ENCODE measurements around the gene SYT7.

Gene SYT7

DNA sequence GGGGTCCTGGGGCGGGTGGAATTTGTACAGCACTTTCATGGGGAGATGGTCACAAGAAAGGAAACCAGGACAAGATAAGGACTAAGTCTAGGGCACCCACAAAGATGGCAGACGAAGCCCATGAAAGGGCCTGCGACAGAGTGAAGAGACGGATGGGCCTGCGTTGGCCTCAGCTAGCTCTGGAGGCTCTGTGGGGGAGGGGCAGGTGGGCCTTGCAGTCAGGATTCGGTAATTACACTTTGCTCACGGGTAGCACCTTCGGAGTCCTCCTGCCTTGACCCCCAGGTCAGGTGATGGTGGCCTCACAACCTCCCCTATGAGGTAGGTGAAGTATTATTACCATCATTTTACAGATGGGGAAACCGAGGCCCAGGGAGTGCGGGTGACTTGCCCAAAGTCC lies 65.2 kb downstream of the SYT7 start:
- no peak for DNase-seq

DNA sequence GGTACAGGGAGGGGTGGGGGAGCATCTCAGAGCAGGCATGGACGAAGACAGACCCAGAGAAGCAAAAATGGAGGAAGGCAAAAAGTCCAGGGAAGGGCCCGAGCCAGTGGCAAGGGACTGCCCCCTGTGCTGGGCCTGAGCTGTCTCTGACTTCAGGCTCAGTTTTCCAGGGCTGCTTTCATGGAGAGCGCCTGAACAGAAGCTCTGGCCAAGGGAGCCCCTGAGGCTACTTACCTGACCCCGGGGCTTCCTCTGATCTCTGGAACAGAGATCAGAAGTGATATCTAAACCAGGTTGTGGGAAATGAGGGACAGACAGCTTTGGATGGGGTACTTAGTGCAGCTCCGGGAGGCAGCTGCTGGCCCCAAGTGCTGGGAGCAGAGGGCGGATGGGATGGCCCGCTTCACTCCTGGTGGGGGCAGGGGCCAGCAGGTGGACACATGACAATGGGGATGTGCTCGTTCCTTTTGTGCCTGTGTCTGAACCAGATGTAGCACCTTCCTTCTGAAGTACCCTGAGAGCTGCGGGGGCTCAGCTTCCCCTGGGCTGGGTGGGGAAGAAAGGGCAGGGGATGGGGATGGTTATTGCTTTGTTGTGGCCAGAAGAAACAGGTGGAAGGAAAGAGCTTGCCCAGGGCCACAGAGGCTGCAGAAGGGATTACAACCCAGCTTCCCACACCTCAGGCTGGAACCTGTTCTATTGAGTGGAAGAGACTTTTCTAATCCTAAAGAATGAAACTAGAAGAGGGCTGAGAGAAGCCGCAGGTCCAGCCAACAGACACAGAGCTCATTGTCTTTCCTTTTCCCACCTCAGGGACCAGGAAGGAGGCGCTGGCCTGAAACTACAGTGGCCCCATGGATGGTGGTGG lies 66.6 kb downstream of the SYT7 start:
- no peak for DNase-seq

DNA sequence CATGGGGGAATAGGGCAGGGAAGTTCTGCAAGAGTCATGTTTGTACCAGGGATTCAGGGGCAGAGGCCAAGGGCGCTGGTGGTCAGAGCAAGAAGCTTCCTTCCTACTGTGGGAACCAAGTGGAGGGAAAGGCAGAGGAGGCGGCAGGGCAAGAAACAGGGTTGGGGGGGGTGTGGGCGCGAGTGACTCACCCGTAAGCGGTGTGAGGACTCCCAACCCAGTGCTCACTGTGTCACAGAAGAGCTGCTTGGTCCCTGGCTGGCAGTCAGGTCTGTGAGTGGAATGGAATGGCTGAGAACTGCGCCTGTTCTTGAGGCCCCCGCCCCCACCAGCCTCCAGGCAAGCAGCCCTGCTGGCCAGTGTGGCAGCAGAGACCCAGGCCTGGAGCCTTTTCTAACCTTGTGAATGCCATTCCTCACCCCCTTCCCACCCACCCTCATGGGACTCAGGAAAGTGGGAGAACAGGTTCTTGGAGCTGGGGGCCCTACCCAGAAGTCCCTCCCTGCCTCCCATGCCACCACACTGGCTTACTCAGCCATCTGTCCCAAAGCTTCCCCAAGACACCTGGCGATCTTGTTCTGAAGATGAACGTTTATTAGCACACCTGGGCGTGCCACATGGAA lies 67.6 kb downstream of the SYT7 start:
- no peak for DNase-seq

DNA sequence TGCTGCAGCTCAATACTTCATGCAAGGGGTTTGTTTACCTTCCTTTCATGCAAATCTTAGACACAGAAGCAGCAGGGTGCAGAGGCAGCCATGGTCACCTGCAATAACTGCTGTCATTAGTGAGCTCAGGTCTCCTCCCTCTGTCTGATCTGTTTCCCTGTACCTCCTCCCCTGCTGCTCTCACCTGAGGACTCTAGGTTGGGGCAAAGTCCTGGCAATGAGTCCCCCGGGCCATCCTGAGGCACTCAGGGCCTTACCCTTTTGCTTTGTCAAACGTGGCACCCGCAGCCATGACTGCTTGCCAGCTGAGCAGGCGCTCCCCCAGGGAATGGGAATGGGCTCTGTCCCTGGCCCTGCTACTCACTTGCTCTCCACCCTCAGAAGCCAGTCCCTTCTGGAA lies 68.4 kb downstream of the SYT7 start:
- no peak for DNase-seq

DNA sequence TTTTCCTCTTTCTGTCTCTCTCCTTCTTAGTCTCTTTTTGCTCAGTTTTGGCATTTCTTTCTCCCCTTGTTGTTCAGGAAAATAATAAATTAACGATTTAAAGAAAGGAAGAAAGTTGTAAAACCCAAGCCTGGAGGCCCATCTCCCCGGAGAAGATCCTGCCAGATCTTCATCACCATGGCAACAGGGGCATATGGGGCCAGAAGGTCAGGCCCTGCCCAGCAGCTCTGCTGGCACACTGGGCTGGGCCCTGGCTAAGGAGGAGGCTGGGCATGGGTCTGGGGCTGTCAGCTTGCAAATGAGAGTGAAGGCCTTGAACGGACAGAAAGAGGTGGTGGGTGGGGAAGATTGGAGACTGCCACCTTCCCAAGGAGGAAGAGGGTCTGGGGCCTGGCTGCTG lies 69.5 kb downstream of the SYT7 start:
- no peak for DNase-seq

DNA sequence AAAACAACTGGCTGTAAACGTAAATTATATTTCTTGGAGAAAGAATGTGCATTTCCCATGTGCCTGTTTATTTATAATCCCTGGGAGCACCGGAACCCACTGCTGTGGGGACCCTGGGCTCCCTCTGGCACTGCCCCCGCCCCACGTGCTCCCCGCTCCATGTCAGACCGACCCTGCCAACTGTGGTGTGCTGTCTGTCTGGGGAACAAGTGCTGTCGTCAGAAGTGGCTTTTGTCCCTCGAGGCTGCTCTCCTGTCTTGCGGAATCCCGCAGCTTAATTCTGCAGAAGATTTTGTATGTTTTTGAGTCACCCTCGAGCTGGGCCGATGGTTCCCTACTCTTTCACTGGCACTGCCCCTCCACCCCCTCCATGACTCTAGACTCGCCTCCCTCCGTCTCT lies 69.9 kb downstream of the SYT7 start:
- DNase-seq = no peak

DNA sequence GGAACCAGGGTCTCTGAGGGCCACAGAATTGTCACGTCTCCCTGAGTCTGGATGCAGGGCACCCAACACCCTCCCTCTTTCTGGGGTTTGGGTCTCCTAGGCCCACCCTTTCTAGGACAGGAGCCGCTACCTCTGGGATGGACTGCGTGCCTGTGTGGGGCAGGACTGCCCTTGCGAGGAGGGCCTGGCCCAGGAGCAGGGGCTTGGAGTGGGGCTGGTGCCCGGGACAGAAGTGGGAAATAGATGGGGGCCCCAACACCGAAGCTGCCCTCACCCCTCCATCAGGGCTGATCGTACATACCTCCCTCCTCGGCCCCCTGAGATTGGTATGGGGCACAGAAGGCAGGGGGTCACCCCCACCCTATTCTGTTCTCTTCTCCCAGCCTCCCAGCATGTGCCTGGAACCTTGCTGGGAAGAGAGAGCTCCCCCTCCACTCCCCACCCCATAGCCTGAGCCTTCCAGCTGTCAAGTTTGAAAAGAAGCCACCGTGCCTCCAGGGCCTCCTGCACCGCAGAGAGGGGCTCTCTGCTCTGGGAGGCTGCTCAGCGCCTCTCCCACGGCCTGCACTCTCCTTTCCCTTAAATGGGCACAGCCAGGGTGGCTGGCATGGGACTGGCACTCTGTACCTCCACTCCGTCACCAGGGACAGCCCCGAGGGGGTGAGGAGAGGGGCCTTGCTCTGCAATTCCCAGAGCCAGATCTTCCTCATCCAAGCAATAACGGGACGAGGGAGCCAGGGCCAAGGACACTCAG lies 70.5 kb downstream of the SYT7 start:
- DNase-seq = no peak

DNA sequence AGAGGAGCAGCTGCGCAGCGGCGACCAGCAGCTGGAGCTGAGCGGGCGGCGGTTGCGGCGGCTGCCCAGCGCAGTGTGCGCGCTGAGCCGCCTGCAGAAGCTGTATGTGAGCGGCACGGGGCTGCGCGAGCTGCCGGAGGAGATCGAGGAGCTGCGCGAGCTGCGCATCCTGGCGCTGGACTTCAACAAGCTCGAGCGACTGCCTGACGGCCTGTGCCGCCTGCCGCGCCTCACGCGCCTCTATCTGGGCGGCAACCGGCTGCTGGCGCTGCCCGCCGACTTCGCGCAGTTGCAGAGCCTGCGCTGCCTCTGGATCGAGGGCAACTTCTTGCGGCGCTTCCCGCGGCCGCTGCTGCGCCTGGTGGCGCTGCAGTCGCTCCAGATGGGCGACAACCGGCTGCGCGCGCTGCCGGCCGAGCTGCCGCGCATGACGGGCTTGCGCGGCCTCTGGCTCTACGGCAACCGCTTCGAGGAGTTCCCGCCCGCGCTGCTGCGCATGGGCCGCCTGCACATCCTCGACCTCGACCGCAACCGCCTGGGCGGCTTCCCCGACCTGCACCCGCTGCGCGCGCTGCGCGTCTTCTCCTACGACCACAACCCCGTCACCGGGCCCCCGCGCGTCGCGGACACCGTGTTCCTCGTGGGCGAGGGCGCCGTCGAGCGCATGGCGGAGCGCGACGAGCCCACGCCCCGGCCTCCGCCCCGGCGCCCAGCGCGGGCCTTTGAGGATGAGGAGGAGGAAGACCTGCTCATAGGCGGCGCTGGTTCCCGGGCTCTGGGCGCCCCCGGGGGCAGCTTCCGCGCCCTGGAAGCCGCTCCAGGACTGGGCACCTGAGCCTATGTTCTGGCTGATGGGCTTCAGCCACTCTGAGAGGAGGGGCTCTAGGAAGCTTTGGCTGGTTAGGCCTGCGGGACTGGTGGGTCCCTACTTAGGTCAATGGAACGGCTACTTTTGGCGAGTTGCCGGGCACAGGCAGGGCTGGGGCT lies 71.5 kb downstream of the SYT7 start:
- DNase-seq = peak; percentile 80

DNA sequence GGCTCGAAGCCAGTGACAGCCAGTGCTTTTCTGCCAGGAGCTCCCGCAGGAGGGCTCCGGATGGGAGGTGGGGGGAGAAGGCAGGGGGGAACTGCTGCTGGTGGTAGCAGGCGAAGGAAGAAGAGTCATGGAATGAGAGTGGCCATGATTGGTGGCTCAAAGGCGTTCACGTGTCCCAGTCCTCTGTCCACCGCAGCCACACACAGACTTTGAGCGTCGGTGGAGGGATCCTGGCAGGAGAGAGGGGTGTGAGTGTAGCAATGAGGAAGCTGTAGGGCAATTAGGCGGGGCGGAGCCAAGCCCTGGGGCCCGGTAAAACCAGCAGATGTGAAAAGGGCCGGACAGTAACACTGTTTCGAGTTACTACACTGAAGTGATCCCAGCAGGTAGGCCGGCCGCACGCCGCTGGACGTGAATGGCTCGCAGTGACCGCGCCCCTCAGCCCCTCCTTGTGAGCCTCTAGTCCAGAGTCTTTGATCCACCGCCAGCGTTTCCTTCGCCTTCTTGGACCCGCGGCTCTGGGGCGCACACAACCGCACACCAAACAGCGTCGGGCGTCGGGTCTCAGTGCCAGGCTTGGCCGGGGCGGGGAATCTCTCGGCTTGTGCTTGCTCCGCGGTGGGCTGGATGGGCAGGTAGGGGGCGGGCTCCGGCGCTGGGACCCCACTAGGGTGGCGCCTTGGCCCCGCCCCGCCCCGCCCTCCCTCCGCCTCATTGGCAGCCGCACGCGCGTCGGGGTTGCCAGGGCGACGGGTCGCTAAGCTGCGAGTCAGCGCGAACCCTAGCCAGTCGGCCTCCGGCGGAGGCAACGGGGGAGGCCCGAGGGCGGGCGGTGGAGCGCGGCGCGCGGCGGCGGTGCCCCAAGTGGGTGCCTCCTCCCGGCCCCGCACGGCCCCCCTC lies 72.7 kb downstream of the SYT7 start, which contains the start of gene LRRC10B:
Gene LRRC10B, plus strand, starts transcription at position 788 of the 900 bp plus-strand sequence. CDS start 250 bp downstream, outside the sequence.
- peak; percentile 87 for DNase-seq

DNA sequence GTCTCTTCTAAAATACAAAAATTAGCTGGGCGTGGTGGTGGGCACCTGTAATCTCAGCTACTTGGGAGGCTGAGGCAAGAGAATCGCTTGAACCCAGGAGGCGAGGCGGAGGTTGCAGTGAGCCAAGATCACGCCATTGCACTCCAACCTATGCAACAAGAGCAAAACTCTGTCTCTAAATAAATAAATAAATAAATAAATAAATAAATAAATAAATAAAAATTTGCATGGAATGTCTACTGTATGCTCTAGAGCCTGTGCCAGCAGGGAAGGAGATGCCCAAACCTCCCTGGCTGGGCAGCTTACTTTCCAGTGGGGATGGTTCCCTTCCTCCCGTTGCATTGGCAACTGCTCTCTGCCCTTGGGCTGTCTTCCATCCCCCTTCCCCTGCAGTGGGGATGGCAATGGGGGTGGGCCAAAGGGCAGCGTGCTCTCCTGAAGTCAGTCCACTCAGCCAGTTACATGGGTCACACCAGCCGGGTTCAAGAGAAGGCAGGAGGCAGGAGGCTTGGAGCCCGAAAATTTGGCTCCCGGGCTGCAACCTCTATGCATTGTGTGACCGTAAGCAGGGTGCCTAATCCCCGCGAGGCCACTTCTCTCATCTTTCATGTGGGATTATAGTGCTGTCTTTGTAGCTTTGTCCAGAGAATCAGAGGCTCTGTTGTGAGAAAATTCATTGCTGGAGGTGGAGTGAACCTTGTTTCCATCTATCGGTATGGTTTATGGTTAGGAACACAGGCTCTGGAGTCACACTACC lies 73.7 kb downstream of the SYT7 start:
- no peak for DNase-seq

DNA sequence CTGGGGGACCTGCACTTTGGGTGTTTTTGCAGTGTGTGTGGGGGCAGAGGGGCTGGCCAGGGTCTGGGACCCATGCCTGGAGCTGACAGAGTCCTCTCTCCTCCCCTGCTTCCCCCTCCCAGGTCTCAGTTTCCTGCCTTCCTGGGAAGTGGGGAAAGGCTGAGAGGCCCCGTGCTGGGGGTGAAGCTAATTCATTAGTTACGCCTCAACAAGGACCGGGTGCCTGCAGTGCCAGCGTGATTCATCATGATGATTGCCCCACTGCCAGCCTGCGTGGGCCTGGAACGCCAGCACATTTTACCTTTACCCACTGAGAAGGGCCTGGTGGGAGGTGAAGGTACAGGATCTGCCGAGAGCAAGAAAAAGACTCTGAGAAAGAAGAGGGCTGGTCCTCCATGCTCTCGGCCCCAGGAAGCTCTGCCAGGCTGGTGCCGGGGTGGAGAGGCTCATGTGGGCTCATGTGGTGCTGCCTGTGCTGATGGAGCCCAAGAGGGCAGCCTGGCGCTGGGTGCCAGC lies 75.2 kb downstream of the SYT7 start:
- DNase-seq = no peak

DNA sequence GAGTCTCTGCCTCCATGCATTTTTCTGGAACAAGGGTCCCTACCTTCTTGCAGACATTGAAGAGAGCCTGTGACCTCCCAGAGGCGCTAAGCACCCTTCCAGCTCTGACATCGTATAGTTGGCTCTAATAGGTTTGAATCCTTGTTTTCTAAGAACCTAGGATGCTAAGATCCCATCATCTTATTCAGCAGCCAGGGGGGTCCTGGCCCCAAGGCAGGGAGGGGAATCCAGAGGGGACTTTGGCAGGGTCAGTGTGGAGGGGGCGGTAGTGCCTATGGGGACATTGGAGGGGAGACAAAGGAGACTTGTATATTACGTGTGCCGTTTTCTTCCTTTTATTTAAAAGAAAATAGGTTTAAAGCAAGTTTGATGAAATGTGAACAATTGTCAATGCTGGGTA lies 75.8 kb downstream of the SYT7 start:
- DNase-seq = no peak

DNA sequence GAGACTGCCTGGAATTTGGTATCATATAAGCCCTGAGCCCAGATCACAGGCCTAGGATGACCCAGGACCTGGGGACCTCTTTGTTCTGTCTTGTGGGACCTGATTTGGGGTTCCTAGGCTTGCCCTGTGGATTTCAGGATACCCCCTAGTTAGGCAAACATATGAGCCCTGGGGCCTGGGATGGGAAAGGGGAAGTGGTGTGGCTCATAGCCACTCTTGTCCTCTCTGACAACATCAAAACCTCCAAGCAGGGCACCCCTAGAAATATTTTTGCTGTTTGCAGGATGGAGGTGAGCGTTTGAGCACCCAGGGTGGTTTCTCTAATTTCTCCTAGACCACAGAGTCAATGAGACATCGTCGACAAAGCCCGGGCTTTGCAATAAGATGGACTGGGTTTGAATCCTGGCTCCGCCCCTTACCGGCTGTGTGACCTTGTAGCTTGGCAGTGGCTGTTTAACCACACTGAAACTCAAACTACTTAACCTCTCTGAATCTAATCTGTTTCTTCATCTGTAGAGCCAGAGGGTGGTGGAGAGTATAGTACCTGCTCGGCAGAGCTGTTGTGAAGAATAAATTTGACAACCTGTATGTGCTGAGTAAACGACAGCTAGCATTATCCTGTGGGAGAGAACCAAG lies 77.6 kb downstream of the SYT7 start:
- no peak for DNase-seq

DNA sequence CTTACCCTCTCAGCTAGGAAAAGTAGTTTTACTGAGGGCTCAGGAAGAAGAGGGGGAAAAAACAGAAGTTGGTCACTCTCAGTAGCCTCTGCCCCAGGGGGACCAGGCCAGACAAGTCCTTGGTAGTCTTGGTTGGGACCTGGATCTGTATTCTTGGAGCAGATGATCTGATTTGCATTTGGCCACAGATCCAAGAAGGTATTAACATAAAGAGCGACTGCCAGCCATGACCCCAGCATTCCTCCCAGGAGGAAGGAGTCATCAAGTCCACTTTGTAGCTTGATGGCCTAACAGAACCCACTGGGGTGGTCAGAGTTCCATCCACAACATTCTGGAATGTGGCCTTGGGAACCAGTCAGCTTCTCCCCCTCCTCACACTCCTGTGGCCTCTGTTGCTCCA lies 78.4 kb downstream of the SYT7 start:
- DNase-seq = no peak

DNA sequence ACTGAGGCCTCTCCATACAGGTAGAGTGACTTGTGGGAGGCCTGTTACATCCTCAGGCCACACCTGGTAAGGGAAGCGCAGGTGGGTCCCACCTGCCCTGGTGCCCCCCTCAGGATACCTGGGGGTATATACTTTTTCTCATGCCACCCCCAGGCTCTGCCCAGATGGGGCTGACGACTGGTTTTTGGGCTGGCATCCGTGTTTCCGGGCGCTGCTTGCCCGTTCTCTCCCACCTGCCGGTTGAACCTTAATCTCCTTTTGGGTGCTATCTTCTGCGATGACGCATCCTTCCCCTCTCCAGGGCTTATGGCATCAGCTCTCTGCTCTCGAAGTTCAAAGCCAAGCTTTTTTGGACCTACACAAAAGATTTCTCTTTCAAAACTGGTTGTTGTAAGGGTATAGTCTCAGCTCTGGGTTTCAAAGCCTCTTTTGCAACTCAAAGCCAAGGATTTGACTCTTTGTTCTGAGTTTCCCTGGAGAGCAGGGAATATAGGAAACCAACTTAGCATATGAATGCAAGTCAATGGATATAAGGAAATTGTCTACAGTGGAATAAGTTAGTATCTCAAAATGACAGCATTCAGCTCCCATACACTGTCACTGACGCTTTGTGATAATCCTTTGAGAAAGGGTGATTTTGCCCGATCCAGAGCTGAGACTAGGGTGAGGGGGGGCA lies 80.9 kb downstream of the SYT7 start:
- no peak for DNase-seq

DNA sequence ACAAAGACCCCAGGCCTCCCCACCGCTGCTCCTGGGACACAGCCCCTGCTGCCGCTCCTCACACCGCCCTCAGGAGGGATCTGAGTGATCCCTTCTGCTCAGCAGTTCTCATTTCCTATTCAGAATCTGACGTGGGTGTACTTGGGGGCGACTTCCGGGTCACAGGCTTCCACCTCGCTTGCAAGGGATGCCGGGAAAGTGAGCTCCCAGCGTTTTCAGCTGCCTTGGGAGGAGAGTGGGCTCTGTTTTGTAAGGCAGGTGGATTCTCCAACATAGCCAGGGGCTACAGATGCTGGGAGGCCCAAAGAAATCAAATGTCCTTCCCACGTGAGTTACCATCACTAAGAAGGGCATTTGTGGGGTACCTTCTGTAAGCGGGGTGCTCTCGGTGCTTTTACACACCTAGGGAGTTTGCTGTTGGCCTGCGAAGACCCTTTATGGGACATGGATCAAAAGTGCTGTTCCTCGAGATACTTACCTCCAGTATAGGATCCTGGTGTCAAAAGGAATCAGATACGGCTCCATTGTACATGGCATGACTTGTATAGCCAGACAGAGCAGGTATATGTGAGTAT lies 82.0 kb downstream of the SYT7 start:
- DNase-seq = no peak

DNA sequence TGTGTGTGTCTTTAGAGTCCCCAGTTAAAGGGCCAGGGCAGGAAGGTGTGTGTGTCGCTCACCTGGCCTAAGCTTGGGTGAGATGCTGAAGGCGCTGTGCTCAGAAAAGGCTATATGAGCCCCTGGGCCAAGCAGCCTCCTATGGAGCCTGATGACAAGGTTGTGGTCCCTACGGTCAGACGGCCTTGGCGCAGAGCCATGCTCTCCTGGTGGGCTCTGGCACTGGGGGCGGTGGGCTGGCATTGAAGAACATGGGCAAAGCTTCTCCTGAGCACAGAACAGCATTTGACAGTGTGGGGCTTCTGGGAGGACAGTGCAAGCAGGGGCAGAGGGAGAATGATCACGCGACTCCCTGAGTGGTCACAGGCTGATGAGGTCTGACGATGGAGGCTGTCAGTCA lies 83.0 kb downstream of the SYT7 start:
- no peak for DNase-seq

DNA sequence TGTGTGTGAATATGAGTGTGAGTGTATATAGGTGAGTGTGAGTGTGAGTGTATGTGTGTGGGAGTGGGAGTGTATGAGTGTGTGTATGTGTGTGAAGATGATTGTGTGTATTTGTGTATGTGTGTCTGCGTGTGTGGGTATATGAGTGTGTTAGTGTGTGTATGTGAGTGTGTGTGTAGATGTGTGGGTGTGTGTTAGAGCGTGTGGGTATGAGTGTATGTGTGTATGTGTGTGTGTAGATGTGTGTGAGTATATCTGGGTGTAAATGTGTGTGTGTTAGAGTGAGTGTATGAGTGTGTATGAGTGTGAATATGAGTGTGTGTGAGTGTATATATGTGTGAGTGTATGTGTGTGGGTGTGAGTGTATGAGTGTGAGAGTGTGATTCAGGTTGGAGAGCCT lies 83.4 kb downstream of the SYT7 start:
- no peak for DNase-seq

All from NCI-H2227 treated with DMSO at 0.1 percent for 48 hours (cell line).